ENCODE measurements around the gene SREBF1. TPM values are rescaled to one million over a fixed set of nuclear protein-coding genes. Genes with fewer than 3 reads are reported as not detected.

SREBF1 gene
- total RNA-seq, 1 donor: 115 TPM

GRCh38 chr17:17763734-17764133, 73.1 kb downstream of the SREBF1 start:
- no peak for TF ChIP-seq CTCF (IDR thresholded peaks at IDR 0.05; ENCODE audit: extremely low read depth, low read depth, low read length)
- no peak overlapping the region for H3K4me3 ChIP-seq (ENCODE audit: insufficient read depth, low read length)
- H4K20me1 ChIP-seq (ENCODE audit: insufficient read depth, low read length): peaks cover 76% of the 10 kb centered on the region
- no peak overlapping the region for H3K4me2 ChIP-seq (ENCODE audit: insufficient read depth, low read length)
- H2AFZ ChIP-seq (ENCODE audit: low read length): no peak overlapping the region
- H3K4me1 ChIP-seq (ENCODE audit: insufficient read depth, low read length): peaks cover 2% of the 10 kb centered on the region
- H3K79me2 ChIP-seq (ENCODE audit: insufficient read depth, low read length): peaks cover 82% of the 10 kb centered on the region
- H3K36me3 ChIP-seq (ENCODE audit: insufficient read depth, low read length): no peaks in the 10 kb centered on the region
- no peaks in the 10 kb centered on the region for H3K9me3 ChIP-seq (ENCODE audit: low read depth, low read length)
- DNase-seq (ENCODE audit: insufficient read length, low spot score, missing footprints): no peak
- H3K27ac ChIP-seq (ENCODE audit: low read depth, low read length): no peak overlapping the region
- H3K27me3 ChIP-seq (ENCODE audit: insufficient read depth, low read length): no peaks in the 10 kb centered on the region

GRCh38 chr17:17763136-17763535, 73.7 kb downstream of the SREBF1 start:
- H2AFZ ChIP-seq (ENCODE audit: low read length): no peak overlapping the region
- H3K27ac ChIP-seq (ENCODE audit: low read depth, low read length): no peak overlapping the region
- DNase-seq (ENCODE audit: insufficient read length, low spot score, missing footprints): peak; percentile 93
- H3K4me3 ChIP-seq (ENCODE audit: insufficient read depth, low read length): no peak overlapping the region
- TF ChIP-seq CTCF (IDR thresholded peaks at IDR 0.05; ENCODE audit: extremely low read depth, low read depth, low read length): no peak
- H3K9me3 ChIP-seq (ENCODE audit: low read depth, low read length): no peaks in the 10 kb centered on the region
- H4K20me1 ChIP-seq (ENCODE audit: insufficient read depth, low read length): peaks cover 76% of the 10 kb centered on the region
- H3K79me2 ChIP-seq (ENCODE audit: insufficient read depth, low read length): peaks cover 82% of the 10 kb centered on the region
- H3K4me2 ChIP-seq (ENCODE audit: insufficient read depth, low read length): no peak overlapping the region
- H3K4me1 ChIP-seq (ENCODE audit: insufficient read depth, low read length): peaks cover 2% of the 10 kb centered on the region
- H3K36me3 ChIP-seq (ENCODE audit: insufficient read depth, low read length): no peaks in the 10 kb centered on the region
- no peaks in the 10 kb centered on the region for H3K27me3 ChIP-seq (ENCODE audit: insufficient read depth, low read length)

- Histone ChIP-seq H3K4me1 (ENCODE audit: insufficient read depth, low read length) (peaks cover 2% of the 10 kb centered on the region), H3K9me3 (ENCODE audit: low read depth, low read length) (no peaks in the 10 kb centered on the region), H3K4me2 (ENCODE audit: insufficient read depth, low read length) (no peak overlapping the region), H3K4me3 (ENCODE audit: insufficient read depth, low read length) (no peak overlapping the region), H3K36me3 (ENCODE audit: insufficient read depth, low read length) (no peaks in the 10 kb centered on the region), H3K27me3 (ENCODE audit: insufficient read depth, low read length) (no peaks in the 10 kb centered on the region), H2AFZ (ENCODE audit: low read length) (no peak overlapping the region), H3K79me2 (ENCODE audit: insufficient read depth, low read length) (peaks cover 81% of the 10 kb centered on the region), H4K20me1 (ENCODE audit: insufficient read depth, low read length) (peaks cover 74% of the 10 kb centered on the region), H3K27ac (ENCODE audit: low read depth, low read length) (no peak overlapping the region)
- no peak for TF ChIP-seq CTCF (IDR thresholded peaks at IDR 0.05; ENCODE audit: extremely low read depth, low read depth, low read length)
- no peak for DNase-seq (ENCODE audit: insufficient read length, low spot score, missing footprints)
These were observed 74.1 kb downstream of the SREBF1 start for GRCh38 chr17:17762744-17763105.

Small RNA genes within 50 kb of the gene (small RNA-seq; reads per million reads assigned to genes)
- gene MIR33B: 34.7 reads per million, percentile 95 among the genes with 10 or more reads in this experiment
- gene MIR6777: not detected

Other genes with a start within 250 kb of the SREBF1 start
- 25.3 and 26.4 TPM in 2 replicates for gene PEMT, start 245.3 kb downstream of the SREBF1 start, total RNA-seq
- 14.4 and 15.6 TPM in 2 replicates for gene RAI1, start 155.5 kb downstream of the SREBF1 start, total RNA-seq
- gene TOM1L2, start 135.4 kb upstream of the SREBF1 start, total RNA-seq: 32.1 and 38.7 TPM in 2 replicates
- gene DRC3, start 135.9 kb upstream of the SREBF1 start, total RNA-seq: 1.8 and 2.9 TPM in 2 replicates
- gene ATPAF2, start 202.2 kb upstream of the SREBF1 start, total RNA-seq: 19.2 and 20.3 TPM in 2 replicates
- gene GID4, start 202.4 kb upstream of the SREBF1 start, total RNA-seq: 13.0 and 13.3 TPM in 2 replicates

All from osteoblast (primary cell).